ENCODE data around the gene PIGU.
"Not testable (repeated sequence)": the region's sequence is repeated elsewhere in the genome, so short reads cannot be mapped to it uniquely, and the experiment has no call there.

Gene PIGU, protein sequence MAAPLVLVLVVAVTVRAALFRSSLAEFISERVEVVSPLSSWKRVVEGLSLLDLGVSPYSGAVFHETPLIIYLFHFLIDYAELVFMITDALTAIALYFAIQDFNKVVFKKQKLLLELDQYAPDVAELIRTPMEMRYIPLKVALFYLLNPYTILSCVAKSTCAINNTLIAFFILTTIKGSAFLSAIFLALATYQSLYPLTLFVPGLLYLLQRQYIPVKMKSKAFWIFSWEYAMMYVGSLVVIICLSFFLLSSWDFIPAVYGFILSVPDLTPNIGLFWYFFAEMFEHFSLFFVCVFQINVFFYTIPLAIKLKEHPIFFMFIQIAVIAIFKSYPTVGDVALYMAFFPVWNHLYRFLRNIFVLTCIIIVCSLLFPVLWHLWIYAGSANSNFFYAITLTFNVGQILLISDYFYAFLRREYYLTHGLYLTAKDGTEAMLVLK

DNA sequence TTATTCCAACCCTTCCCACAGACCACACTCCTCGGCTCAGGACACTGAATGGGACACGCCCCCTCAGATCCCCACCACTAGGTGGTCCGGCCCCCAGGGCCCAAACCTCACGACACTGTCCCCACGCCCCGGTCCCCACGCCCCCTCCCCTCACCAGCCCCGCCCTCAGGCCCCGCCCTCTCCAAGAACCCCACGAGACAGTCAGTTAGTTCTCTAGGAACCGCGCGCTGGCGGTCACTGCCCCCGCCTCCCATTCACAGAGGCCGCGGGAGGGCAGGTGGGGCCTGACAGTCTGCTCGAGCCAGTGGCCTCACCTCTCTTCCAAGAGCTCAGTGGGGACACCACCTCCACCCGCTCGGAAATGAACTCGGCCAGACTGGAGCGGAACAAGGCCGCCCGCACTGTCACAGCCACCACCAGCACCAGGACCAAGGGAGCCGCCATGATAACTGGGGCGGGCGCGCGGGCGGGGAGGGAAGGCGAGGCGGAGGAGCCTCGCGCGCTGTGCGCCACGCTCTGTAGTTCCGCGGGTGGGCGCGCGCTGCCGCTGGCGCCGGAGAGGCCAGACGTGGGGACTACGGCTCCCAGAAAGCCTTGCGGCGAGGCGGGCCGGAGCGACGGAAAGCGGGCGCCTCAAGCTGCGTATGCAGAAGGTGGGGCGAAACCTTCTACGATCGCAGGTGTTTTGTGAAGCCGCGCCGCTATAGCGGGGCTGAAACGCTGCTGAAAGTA is at the start of gene PIGU:
Gene PIGU, minus strand, starts transcription at position 451 of the 732 bp plus-strand sequence. Its CDS starts 7 bp downstream, at position 444.
- peak; percentile 95 for DNase-seq

DNA sequence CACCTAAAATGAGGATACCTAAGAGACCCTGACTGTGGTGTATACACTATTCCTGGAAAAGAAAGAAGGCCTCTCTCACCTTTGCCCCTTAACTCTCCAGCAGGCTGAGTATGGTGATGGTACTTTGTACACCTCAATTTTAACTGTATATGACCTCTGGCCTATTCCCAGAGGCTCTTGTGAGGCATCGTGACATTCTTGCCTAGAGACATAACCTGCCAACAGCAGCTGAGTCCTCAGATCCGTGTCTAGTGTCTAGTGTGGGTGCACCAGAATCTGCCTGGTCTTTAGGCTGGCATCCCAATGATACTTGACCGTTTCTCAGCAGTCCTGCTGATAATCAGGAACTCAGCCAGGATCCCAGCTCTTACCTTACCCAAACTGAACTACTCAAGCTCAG is 47.3 kb upstream of the PIGU start:
- DNase-seq = no peak

- DNase-seq = not testable (repeated sequence)
Measured at GRCh38 chr20:34722560-34722959, 45.7 kb upstream of the PIGU start.

- DNase-seq = no peak
Measured at GRCh38 chr20:34720266-34720665, 43.4 kb upstream of the PIGU start.

DNA sequence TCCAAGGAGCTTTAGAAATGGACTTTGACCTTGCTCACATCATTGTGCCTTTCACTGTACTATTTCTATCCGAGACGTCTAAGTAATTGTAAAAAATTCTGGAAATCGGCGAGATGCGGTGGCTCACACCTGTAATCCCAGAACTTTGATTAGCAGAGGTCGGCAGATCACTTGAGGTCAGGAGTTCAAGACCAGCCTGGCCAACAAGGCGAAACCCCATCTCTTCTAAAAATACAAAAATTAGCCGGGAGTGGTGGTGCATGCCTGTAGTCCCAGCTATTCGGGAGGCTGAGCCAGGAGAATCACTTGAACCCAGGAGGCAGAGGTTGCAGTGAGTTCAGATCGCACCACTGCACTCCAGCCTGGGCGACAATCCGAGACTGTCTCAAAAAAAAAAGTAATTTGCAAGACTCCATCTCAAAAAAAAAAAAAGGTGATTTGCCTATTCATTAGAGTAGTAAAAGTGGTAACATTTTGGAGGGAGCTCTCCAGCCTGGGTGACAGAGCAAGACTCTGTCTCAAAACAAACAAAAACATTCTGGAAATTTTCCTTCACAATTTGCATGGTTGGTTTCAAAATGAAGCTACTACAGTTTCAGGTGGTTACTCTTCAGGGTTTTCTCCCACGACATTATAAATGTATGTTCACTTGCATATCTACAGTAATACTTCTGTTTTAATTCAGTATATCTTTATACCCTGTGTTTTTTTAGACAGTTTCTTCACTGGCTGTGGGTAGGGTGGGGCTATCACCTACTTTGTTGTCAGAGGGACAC is 42.5 kb upstream of the PIGU start:
- not testable (repeated sequence) for DNase-seq

GRCh38 chr20:34717230-34718095 is 40.6 kb upstream of the PIGU start:
- no peak for DNase-seq

GRCh38 chr20:34716921-34717229 is 40.0 kb upstream of the PIGU start:
- no peak for DNase-seq

- no peak for DNase-seq
Measured at GRCh38 chr20:34715384-34715783, 38.5 kb upstream of the PIGU start.

DNA sequence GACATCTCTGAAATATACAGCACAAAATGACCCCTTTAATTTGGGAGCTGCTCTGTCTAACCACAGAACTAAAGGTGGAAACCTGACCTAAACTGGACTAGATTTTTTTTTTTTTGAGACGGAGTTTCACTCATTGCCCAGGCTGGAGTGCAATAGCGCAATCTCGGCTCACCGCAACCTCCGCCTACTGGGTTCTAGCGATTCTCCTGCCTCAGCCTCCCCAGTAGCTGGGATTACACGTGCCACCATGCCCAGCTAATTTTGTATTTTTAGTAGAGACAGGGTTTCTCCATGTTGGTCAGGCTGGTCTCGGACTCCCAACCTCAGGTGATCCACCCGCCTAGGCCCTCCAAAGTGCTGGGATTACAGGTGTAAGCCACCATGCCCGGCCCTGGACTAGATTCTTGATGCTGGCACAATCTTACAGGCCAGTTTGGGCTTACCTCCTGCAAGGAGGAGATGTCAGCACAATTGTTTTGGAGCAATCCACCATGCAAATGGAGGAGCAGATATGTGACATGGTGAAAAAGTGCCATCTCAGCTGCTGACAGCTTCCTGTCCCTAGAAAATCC is 37.1 kb upstream of the PIGU start:
- not testable (repeated sequence) for DNase-seq

- DNase-seq = no peak
Measured at GRCh38 chr20:34713194-34713943, 36.5 kb upstream of the PIGU start.

GRCh38 chr20:34712525-34713192 is 35.8 kb upstream of the PIGU start:
- DNase-seq = no peak

DNA sequence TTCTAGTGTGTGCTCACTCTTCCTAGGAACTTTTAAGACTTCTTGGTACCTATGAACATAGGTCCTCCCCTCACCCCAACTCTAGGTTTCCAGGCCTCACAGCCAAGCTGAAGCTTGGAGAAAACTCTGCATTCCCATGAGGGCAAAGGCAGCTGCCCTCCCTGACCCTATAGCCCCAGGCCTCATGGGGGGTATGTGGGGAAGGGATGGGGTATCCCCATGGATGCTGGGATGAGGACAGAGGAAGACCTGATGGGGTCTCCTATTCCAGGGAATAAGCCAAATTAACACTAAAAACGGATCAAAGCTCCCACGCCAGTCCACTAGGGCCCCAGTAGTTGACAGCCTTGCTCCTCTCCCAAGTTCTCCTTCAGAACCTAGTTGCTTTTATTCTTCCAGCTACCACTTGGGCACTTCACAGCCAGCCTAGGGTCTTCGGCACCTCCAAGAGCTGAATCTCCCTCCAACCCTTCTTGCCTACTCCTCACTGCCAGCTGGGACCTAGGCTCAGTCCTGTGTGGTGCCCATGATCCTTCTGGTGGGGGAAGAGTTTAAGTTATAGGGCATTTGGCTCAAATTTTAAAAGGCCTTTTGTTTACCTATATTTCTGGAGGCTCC is 35.0 kb upstream of the PIGU start:
- no peak for DNase-seq

DNA sequence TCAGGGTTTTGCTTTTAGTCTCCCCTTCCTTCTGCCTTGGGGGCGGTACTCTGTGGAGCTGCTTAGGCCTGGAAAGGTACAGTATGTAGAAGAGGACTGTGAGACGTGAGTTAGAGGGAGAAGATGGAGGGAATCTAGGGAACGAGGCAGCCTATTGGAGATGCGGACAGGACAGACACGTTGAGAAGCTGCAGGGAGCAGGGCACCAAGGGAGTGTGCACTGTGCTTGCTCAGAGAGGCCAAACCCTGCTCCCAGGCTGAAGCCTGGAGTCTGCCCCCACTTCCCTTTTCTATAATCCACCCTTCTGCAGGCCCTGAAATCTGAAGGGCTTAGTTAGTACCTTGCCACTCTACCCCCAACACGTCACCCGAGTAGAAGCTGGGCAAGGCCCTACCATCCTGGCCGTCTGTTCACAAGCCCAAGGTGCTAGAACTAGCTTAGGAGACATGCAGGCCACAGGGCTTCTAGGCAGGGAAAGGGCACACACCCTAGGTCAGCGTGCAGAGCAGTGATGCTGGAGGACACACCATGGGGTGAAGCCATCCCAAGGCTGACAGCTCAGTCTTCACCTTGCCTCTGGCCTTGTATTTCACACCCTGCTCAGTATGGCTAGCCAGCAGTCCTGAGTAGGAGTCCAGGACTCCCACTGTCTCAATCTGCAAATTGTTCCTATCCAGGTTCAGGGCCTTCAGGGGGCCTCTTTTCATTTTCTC is 34.1 kb upstream of the PIGU start:
- no peak for DNase-seq

GRCh38 chr20:34710568-34710839 is 33.6 kb upstream of the PIGU start:
- no peak for DNase-seq

DNA sequence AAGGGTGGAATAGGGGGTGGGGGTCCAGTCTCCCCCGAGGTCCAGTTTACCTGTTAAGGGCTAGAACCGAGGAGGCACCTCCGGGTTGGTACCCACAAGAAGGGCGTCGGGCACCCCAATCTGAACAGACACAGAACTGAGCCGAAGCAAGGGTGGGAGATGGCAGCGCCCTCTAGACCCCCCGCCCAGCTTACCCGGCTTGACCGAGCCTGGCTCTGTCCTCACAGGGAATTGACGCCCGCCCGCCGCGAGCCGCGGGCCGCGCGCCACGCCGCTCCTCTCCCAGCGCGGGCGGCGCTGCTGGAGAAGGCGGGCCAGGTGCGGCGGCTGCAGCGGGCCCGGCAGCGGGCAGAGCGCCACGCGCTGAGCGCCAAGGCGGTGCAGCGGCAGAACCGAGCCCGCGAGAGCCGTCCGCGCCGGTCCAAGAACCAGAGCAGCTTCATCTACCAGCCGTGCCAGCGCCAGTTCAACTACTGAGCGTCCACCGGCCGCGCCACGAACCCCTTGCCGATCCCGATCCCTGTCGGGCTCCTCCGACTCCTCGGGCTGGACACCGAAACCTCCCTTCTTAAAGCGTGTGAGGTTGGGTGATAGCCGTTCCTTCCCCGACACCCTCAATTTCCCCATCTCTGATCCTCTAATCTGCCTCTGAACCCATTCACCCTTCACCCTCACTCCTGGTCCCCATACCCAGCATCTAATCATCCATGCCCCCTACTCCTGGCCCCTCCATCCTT is 33.1 kb upstream of the PIGU start:
- DNase-seq = peak; percentile 51

DNA sequence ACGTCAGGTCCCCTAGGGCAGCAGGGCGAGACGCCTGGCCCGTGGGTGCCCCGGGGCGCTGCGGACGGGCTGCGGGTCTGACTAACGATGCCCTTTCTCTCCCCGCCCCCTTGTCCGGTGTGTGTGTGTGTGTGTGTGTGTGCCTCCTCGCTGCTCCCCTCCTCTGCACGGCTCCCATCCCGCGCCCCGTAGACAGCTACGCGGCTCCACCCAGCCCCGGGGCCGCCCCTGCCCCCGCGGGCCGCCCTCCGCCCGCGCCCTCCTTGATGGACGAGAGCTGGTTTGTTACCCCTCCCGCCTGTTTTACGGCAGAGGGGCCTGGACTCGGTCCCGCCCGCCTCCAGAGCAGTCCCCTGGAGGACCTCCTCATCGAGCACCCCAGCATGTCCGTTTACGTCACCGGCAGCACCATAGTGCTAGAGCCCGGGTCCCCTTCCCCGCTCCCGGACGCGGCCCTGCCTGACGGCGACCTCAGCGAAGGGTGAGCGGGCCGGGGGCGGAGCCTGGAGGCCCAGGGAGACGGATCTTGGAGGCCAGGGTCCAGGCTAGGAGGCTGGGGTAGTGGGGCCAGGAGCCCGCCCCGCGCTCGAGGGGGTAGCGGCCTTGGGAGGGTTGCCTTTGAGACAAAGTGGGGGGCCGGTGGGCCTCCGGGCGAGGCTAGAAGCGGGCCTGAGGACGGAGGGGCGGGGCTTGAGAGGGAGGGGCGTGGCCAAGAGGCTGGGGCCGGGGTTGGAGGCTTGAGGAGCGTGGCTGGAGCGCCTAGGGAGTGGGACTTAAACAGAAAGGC is 32.3 kb upstream of the PIGU start:
- peak; percentile 55 for DNase-seq

DNA sequence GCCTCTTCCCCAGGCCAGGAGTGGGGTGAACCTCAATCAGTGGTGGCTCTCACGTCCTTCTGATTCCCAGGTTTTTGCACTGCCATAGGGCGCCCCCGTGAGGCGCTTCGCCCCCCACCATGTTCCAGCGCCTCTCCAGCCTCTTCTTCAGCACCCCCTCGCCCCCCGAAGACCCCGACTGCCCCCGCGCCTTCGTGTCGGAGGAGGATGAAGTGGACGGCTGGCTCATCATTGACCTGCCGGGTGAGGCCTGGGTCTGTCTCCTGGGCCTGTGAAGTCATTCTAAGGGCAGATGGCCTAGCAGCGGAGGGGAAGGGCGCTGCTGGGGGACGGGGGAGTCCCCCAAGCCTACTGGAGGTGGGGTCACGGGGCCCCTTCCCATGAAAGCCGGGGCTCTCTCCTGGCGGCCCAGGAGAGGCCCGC is 31.7 kb upstream of the PIGU start:
- DNase-seq = peak; percentile 31

Data from activated CD4-positive, alpha-beta T cell treated with anti-CD3 and anti-CD28 coated beads for 1 hour (primary cell).